Muscle layer of colon (tissue), 2 donors: Measurements from ENCODE around the gene RASAL1.

Source experiments
- H3K27ac ChIP-seq: one replicate; pipeline ENCODE4 v1.7.0; 2013; ENCODE audit warnings: low read depth, mild to moderate bottlenecking, low read length, moderate library complexity
- H3K27me3 ChIP-seq, 2 donors: one replicate each; pipeline ENCODE4 v1.7.0; 2013; ENCODE audit warnings: low read length in 2 of 2, mild to moderate bottlenecking in 2 of 2; ENCODE audit not compliant: insufficient read depth in 2 of 2, control insufficient read depth in 1 of 2
- H3K36me3 ChIP-seq: one replicate; pipeline ENCODE4 v1.7.0; 2013; ENCODE audit warnings: mild to moderate bottlenecking, low read length; ENCODE audit not compliant: insufficient read depth
- H3K4me1 ChIP-seq: one replicate; pipeline ENCODE4 v1.7.0; 2013; ENCODE audit warnings: mild to moderate bottlenecking, low read length; ENCODE audit not compliant: insufficient read depth
- H3K4me3 ChIP-seq, 2 donors: one replicate each; pipeline ENCODE4 v1.7.0; 2013; ENCODE audit warnings: low read length in 2 of 2, low read depth in 1 of 2, mild to moderate bottlenecking in 1 of 2, moderate library complexity in 1 of 2
- H3K9ac ChIP-seq: one replicate; pipeline ENCODE4 v1.7.0; 2013; ENCODE audit warnings: low read length
- H3K9me3 ChIP-seq: one replicate; pipeline ENCODE4 v1.7.0; 2013; ENCODE audit warnings: mild to moderate bottlenecking, low read length
- donor health status: abdominal sarcoma.
- donor health status: Adenocarcinoma of cecum.

The RASAL1 gene, protein sequence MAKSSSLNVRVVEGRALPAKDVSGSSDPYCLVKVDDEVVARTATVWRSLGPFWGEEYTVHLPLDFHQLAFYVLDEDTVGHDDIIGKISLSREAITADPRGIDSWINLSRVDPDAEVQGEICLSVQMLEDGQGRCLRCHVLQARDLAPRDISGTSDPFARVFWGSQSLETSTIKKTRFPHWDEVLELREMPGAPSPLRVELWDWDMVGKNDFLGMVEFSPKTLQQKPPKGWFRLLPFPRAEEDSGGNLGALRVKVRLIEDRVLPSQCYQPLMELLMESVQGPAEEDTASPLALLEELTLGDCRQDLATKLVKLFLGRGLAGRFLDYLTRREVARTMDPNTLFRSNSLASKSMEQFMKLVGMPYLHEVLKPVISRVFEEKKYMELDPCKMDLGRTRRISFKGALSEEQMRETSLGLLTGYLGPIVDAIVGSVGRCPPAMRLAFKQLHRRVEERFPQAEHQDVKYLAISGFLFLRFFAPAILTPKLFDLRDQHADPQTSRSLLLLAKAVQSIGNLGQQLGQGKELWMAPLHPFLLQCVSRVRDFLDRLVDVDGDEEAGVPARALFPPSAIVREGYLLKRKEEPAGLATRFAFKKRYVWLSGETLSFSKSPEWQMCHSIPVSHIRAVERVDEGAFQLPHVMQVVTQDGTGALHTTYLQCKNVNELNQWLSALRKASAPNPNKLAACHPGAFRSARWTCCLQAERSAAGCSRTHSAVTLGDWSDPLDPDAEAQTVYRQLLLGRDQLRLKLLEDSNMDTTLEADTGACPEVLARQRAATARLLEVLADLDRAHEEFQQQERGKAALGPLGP

DNA sequence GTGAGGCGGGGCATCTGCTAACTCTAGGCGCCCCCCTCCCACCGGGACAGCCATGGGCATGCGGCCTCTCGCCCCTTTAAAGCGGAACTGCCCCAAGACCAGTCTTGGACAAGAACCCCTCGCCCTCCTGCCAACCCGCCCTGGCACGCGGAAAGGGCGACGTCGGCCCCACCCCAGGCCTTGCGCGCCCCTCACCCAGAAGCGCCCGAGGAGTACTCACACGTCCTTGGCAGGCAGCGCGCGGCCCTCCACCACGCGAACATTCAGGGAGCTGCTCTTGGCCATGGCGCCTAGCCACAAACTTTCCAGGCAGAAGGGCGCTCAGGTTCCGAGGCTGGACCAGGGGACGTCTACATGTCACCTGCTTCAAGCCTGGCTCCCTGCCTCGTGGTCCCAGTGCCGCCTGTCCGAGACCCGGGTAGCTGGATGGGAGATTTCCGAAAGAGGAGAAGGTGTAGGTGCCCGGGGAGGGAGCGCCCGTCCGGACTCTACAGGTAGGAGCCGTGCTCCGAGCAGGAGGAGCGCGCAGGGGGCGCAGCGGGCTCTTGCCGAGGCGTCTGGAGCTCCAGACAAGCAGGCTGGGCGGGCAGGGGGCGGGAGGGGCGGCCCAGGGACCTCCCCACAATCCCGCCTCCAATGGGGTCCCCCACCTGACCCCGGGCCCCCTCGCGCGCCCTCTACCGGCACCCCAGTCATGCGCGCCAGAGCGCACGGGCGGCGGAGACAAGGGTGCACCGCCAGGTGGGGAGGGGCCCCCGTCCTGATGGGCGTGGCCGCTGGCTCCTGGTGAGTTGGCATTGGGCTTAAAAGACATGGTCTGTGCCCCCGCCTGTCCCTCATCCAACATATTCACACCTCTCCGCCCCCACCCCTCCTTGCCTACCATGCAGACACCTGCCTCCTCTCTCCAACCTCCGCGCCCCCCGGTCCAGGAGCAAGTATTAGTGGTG is at the start of gene RASAL1:
Gene RASAL1, minus strand, starts transcription at position 584 of the 950 bp plus-strand sequence. Its CDS starts 299 bp downstream, at position 285.
- Histone ChIP-seq H3K27me3 (peaks cover 0 to 28% of the 10 kb centered on the region in 2 donors), H3K9ac (no peak within 1 kb of the TSS)

DNA sequence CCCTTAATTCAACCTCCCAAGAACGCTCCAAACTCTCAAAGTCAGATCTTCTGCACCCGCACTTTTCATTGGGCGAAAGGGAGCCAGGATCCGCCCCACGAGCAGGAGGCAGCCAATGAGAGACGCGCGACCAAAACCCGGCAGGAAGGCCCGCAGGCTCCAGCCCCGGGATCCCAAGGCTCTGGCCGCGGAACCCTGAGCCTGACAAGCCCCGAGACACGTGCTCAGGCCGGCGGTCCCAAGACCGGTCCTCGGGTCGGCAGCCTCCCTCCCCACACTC is 49.3 kb upstream of the RASAL1 start:
- Histone ChIP-seq H3K4me1 (peaks cover 26% of the 10 kb centered on the region), H3K9ac (peak overlapping the region; percentile 82), H3K27me3 (no peaks in the 10 kb centered on the region), H3K4me3 (peak overlapping the region; percentile 76 to 85), H3K27ac (peak overlapping the region; percentile 96), H3K9me3 (no peaks in the 10 kb centered on the region), H3K36me3 (peaks cover 10% of the 10 kb centered on the region)

More for the DNA sequence above, at the start of gene RASAL1:
- Histone ChIP-seq H3K27ac (no peak within 1 kb of the TSS), H3K9me3 (no peaks in the 10 kb centered on the region), H3K36me3 (no peaks in the 10 kb centered on the region), H3K4me1 (no peaks in the 10 kb centered on the region), H3K4me3 (no peak within 1 kb of the TSS)

DNA sequence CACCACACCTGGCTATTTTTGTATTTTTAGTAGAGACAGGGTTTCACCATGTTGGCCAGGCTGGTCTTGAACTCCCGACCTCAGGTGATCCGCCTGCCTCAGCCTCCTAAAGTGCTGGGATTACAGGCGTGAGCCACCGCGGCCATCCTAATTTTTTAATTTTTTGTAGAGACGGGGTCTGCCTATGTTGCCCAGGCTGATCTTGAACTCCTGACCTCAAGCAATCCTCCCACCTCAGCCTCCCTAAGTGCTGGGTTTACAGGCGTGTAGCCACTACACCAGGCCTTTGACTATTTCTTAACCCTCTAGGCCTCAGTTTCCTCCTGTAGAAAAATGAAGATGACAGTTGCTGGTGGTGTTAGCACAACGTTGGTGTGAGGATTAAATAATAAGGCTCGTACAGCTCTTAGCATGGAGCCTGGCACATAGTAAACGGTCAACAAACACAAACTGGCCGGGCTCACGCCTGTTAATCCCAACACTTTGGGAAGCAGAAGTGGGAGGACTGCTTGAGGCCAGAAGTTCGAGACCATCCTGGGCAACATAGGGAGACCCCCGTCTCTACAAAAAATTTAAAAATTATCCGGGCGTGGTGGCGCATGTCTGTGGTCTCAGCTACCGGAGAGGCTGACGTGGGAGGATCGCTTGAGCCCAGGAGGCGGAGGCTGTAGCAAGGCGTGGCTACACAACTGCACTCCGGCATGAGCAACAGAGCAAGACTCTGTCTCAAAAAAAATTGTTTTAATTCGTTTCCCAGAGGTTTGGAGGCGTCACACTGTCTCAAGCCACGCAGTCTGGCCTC is 48.7 kb upstream of the RASAL1 start:
- H3K27me3 ChIP-seq, result no peaks in the 10 kb centered on the region
- peaks cover 16% of the 10 kb centered on the region for H3K36me3 ChIP-seq
- H3K9ac ChIP-seq, result peak overlapping the region; percentile 82
- H3K9me3 ChIP-seq, result no peaks in the 10 kb centered on the region
- H3K4me1 ChIP-seq, result peaks cover 26% of the 10 kb centered on the region
- H3K4me3 ChIP-seq, result peak overlapping the region; percentile 76 to 85
- peak overlapping the region; percentile 96 for H3K27ac ChIP-seq

DNA sequence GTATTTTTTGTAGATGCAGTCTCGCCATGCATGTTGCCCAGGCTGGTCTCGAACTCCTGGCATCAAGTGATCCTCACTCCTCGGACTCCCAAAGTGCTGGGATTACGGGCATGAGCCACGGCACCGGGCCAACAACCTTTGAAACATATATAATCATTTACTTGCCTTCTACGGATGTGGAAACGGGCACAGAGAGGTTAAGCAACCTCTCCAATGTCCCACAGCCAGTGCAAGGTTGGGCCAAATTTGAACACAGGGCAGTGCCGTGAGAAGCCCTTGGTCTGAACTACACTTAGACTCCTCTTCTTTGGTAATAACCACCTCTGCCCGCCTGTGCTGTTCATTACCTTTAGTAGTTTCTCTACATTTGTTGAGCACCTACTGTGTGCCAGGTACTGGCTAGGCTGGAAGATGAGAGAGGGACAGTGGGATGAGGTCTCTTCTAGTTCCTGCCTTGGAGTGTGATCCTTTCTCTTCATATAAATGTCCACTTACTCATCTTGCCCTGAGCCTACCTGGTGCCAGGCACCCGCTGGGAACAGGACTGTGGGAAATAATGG is 47.5 kb upstream of the RASAL1 start:
- no peaks in the 10 kb centered on the region for H3K27me3 ChIP-seq
- H3K9ac ChIP-seq, result no peak overlapping the region
- no peaks in the 10 kb centered on the region for H3K9me3 ChIP-seq
- H3K4me3 ChIP-seq, result no peak overlapping the region
- H3K27ac ChIP-seq, result no peak overlapping the region
- H3K4me1 ChIP-seq, result peaks cover 26% of the 10 kb centered on the region
- peaks cover 28% of the 10 kb centered on the region for H3K36me3 ChIP-seq

DNA sequence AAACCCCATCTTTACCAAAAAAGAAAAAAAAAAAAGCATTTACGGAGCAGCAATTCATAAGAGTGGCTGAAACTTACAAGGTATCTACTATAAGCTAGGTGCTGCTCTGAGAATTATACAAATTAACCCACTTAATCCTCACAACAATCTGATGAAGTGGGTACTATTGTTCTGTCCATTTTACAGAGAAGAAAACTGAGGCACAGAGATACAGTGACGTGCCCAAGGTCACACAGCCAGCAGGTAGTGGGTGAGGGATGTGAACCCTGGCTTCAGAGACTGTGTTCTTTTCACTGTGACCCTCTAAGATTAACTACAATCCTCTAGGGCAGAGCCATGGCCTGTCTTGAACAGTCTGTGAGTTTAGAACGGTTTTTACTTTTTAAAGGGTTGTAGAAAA is 46.4 kb upstream of the RASAL1 start:
- no peaks in the 10 kb centered on the region for H3K9me3 ChIP-seq
- H3K27ac ChIP-seq, result no peak overlapping the region
- H3K4me1 ChIP-seq, result peaks cover 24% of the 10 kb centered on the region
- peaks cover 39% of the 10 kb centered on the region for H3K36me3 ChIP-seq
- no peak overlapping the region for H3K9ac ChIP-seq
- no peaks in the 10 kb centered on the region for H3K27me3 ChIP-seq
- no peak overlapping the region for H3K4me3 ChIP-seq

DNA sequence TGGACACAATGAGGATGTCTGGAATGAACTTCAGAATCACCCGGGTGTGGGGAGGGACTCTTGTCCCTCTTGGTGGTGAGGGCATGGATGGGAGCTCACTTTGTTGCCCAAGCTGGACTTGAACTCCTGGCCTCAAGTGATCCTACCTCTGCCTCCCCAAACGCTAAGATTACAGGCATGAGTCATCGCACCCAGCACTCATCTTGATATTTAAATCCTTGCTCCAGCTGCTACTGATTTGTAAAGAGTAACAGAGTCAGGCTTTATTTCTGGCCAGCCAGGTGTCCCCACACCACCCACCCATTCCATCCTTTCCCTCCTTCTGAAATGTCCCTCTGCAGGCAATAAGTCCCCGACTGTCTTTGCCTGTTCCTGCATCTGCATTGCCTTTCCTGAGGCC is 44.8 kb upstream of the RASAL1 start:
- no peaks in the 10 kb centered on the region for H3K9me3 ChIP-seq
- no peaks in the 10 kb centered on the region for H3K27me3 ChIP-seq
- H3K9ac ChIP-seq, result no peak overlapping the region
- H3K27ac ChIP-seq, result no peak overlapping the region
- no peak overlapping the region for H3K4me3 ChIP-seq
- peaks cover 44% of the 10 kb centered on the region for H3K36me3 ChIP-seq
- H3K4me1 ChIP-seq, result peaks cover 13% of the 10 kb centered on the region

DNA sequence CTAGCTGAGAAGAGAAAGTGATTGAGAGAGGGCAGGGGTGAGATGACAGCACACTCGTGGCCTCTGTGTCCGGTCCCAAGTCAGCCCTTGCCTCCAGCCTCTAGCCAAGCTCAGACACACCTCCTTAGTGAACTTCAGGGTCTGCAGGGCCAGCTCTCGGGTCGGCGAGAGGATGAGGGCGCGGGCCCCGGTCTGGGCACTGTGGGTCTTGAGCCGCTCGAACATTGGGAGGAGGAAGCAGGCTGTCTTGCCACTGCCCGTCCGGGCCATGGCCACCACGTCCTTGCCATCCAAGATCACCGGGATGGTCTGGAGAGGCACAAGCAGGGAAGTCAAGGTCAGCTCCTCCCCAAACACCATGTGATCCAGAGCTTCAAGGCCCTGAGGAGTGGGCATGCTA is 43.5 kb upstream of the RASAL1 start:
- Histone ChIP-seq H3K4me3 (no peak overlapping the region), H3K36me3 (peaks cover 54% of the 10 kb centered on the region), H3K9me3 (no peaks in the 10 kb centered on the region), H3K27ac (no peak overlapping the region), H3K27me3 (no peaks in the 10 kb centered on the region), H3K4me1 (peaks cover 9% of the 10 kb centered on the region), H3K9ac (no peak overlapping the region)

DNA sequence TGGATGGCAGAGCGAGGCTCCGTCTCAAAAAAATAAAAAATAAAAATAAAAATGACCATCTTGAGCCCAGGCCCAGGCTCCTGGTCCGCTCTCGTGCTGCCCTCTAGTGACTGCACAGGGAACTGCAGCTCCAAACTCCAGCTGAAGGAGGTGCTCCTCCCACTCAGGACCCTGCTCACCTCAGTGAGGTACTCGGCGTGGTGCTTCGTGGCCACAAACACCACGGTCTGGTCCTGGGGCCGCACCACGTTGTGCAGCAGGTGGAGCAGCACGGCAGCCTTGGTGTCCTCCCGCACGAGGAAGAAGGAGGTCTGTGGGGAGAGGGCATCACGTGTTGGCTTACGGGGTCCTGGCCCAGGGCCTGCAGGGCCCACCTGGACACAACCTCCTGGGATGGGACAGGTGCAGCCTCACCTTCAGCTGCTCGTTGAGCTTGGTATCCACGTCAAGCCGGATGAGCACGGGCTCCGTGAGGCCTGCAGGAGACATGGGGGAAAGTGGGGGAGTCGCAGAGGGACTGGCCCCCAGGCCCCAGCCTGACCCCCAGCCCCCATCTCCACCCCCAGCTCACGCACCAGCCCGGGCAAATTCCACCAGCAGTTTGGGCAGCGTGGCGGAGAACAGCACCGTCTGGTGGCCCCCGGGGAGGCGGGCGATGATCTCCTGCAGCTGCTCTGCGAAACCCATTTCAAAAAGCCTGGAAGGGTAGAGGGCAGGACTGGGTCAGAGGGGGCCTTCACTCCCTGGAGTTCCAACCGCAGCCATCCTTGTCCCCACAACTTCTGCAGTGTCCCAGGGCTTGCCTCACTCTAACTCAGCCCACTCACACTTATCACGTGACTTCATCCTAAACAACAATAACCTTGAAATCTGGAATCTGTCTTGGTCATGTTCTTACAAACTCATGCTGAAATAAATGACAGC is 39.2 kb upstream of the RASAL1 start:
- no peaks in the 10 kb centered on the region for H3K9me3 ChIP-seq
- H3K27me3 ChIP-seq, result no peaks in the 10 kb centered on the region
- H3K27ac ChIP-seq, result no peak overlapping the region
- H3K36me3 ChIP-seq, result peaks cover 85% of the 10 kb centered on the region
- no peak overlapping the region for H3K4me3 ChIP-seq
- no peaks in the 10 kb centered on the region for H3K4me1 ChIP-seq
- H3K9ac ChIP-seq, result no peak overlapping the region

DNA sequence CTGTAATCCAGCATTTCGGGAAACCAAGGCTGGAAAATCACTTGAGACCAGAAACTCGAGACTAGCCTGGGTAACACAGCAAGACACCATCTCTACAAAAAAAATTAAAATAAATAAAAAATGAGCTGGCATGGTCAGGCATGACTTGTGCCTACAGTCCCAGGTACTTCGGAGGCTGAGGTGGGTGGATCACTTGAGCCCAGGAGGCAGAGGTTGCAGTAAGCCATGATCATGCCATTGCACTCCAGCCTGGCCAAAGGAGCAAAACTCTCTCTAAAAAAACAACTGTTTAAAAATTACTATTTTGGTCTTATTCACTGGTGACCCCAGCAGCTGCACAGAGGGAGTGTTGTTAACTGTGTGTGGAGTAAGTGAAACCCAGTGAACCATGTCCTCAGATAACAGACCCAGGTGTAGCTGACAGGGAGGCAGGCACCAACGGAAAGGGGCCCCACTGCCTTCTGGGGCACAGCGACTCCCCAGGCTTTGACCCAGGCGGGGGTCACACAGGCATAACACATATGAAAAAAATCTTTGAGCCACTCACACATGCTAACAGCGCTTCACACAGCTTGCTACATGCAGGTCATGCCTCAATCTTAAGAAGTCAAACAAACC is 37.6 kb upstream of the RASAL1 start:
- Histone ChIP-seq H3K36me3 (peaks cover 71% of the 10 kb centered on the region), H3K9ac (no peak overlapping the region)

More for the DNA sequence above, 37.6 kb upstream of the RASAL1 start:
- Histone ChIP-seq H3K4me1 (no peaks in the 10 kb centered on the region), H3K4me3 (no peak overlapping the region), H3K27me3 (no peaks in the 10 kb centered on the region), H3K27ac (no peak overlapping the region), H3K9me3 (no peaks in the 10 kb centered on the region)
